Endothelial cell (in vitro differentiated cells): ENCODE results near the gene FOXC1. TPM values are rescaled to one million over a fixed set of nuclear protein-coding genes. Genes with fewer than 3 reads are reported as not detected.

Source experiments
- DNase-seq: peaks from one replicate; pipeline ENCODE4 v3.0.0; 2021; ENCODE audit warnings: low spot score
- H3K27ac Mint-ChIP-seq: one replicate; pipeline ENCODE4 v1.8.0; 2021; ENCODE audit warnings: mixed read lengths, inconsistent platforms; ENCODE audit not compliant: unreplicated experiment
- H3K27me3 Mint-ChIP-seq: one replicate; pipeline ENCODE4 v1.8.0; 2021; ENCODE audit warnings: mild to moderate bottlenecking, moderate library complexity, mixed read lengths, inconsistent platforms; ENCODE audit not compliant: unreplicated experiment
- H3K36me3 Mint-ChIP-seq: one replicate; pipeline ENCODE4 v1.8.0; 2021; ENCODE audit warnings: mild to moderate bottlenecking, low read depth, mixed read lengths, inconsistent platforms; ENCODE audit not compliant: unreplicated experiment
- H3K4me1 Mint-ChIP-seq: one replicate; pipeline ENCODE4 v1.8.0; 2021; ENCODE audit warnings: mild to moderate bottlenecking, mixed read lengths, inconsistent platforms; ENCODE audit not compliant: unreplicated experiment
- H3K4me3 Mint-ChIP-seq: one replicate; pipeline ENCODE4 v1.8.0; 2021; ENCODE audit warnings: mild to moderate bottlenecking, mixed read lengths, inconsistent platforms; ENCODE audit not compliant: unreplicated experiment
- H3K9me3 Mint-ChIP-seq: one replicate; pipeline ENCODE4 v1.8.0; 2021; ENCODE audit warnings: mixed read lengths, inconsistent platforms; ENCODE audit not compliant: unreplicated experiment
- total RNA-seq: library from RNA; stranded (reverse); fragmentation: NEBNext Ultra II Directional; extraction: Animal tissue kit (Norgen Biotek cat#: 25700); gene quantifications from one replicate; pipeline ENCODE4 v1.2.1, GENCODE V29; 2021; ENCODE audit not compliant: unreplicated experiment
- TF ChIP-seq, protein P1 (sequence below): fragments of 200-600 bp; sonication (generic); IDR thresholded peaks from one replicate; pipeline ENCODE4 v1.5.0; 2021; ENCODE audit warnings: antibody characterized with exemption; ENCODE audit not compliant: unreplicated experiment

FOXC1 gene
- total RNA-seq, 1 donor from 2014 or later: 112 TPM

DNA sequence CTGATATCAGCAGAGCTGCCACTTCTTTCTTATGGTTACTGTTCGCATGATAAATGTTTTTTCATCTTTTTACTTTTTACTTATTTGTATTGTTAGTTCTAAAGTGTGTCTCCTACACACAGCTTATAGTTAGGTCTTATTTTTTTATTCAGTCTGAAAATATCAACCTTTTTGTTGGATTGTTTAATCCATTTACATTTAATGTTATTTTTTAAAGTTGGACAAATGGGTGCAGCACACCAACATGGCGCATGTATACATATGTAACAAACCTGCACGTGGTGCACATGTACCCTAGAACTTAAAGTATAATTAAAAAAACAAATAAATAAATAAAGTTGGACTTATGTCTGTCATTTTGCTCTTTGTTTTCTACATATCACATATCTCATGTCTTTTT, 40.3 kb upstream of the FOXC1 start:
- H3K27me3 Mint-ChIP-seq: no peaks in the 10 kb centered on the region
- DNase-seq: no peak
- TF ChIP-seq, protein P1, sequence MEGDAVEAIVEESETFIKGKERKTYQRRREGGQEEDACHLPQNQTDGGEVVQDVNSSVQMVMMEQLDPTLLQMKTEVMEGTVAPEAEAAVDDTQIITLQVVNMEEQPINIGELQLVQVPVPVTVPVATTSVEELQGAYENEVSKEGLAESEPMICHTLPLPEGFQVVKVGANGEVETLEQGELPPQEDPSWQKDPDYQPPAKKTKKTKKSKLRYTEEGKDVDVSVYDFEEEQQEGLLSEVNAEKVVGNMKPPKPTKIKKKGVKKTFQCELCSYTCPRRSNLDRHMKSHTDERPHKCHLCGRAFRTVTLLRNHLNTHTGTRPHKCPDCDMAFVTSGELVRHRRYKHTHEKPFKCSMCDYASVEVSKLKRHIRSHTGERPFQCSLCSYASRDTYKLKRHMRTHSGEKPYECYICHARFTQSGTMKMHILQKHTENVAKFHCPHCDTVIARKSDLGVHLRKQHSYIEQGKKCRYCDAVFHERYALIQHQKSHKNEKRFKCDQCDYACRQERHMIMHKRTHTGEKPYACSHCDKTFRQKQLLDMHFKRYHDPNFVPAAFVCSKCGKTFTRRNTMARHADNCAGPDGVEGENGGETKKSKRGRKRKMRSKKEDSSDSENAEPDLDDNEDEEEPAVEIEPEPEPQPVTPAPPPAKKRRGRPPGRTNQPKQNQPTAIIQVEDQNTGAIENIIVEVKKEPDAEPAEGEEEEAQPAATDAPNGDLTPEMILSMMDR: no peak
- no peaks in the 10 kb centered on the region for H3K9me3 Mint-ChIP-seq
- H3K4me3 Mint-ChIP-seq: no peak overlapping the region
- no peak overlapping the region for H3K27ac Mint-ChIP-seq
- H3K36me3 Mint-ChIP-seq: no peaks in the 10 kb centered on the region
- H3K4me1 Mint-ChIP-seq: no peaks in the 10 kb centered on the region

GRCh38 chr6:1570848-1571247, 38.9 kb upstream of the FOXC1 start:
- no peaks in the 10 kb centered on the region for H3K36me3 Mint-ChIP-seq
- DNase-seq: no peak
- peaks cover 5% of the 10 kb centered on the region for H3K4me1 Mint-ChIP-seq
- H3K27me3 Mint-ChIP-seq: no peaks in the 10 kb centered on the region
- no peaks in the 10 kb centered on the region for H3K9me3 Mint-ChIP-seq
- no peak overlapping the region for H3K4me3 Mint-ChIP-seq
- TF ChIP-seq, protein P1: no peak
- no peak overlapping the region for H3K27ac Mint-ChIP-seq

DNA sequence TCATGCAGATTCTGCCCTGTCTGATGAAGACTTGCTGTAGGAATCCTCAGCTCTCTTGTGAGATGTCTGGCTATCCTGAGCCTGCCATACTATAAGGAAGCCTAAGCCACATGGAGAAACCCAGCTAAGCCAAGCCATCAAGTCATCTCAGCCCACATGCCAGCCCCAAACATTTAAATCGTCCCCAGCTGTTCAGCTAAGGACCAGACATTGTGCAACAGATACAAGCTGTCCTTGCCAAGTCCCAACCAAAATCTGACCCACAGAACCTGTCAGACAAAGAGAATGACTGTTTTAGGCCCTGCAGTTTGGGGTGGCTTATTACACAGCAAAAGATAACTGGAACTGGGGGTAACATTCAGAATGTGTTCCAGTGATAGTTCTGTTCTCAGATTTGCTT, 36.8 kb upstream of the FOXC1 start:
- DNase-seq: no peak
- Mint-ChIP-seq H3K4me1 (peaks cover 5% of the 10 kb centered on the region), H3K27ac (no peak overlapping the region), H3K9me3 (no peaks in the 10 kb centered on the region), H3K4me3 (no peak overlapping the region), H3K27me3 (no peaks in the 10 kb centered on the region), H3K36me3 (no peaks in the 10 kb centered on the region)
- TF ChIP-seq, protein P1: no peak

- H3K27ac Mint-ChIP-seq: no peak overlapping the region
- no peaks in the 10 kb centered on the region for H3K27me3 Mint-ChIP-seq
Measured at GRCh38 chr6:1574083-1574761, 35.5 kb upstream of the FOXC1 start.

DNA sequence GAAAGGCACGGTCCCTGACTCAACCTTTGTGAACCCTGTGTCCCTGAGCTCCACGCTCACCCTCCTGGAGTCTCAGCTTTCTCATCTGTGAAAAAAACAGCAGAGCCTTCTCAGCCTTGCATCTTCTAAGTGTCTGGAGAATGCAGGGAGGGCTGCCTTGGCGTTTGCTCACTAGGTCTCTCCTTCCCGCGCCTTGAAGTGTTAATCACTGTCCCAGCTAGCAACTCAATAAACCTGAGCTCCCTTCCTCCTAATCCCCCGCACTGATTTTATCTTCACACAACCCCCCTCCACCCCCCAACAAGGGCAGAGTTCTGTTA, 34.9 kb upstream of the FOXC1 start:
- no peak for DNase-seq
- TF ChIP-seq, protein P1: no peak
- H3K4me3 Mint-ChIP-seq: no peak overlapping the region
- H3K27ac Mint-ChIP-seq: no peak overlapping the region
- peaks cover 5% of the 10 kb centered on the region for H3K4me1 Mint-ChIP-seq
- no peaks in the 10 kb centered on the region for H3K27me3 Mint-ChIP-seq
- H3K9me3 Mint-ChIP-seq: no peaks in the 10 kb centered on the region
- H3K36me3 Mint-ChIP-seq: no peaks in the 10 kb centered on the region

More at GRCh38 chr6:1574083-1574761, 35.5 kb upstream of the FOXC1 start:
- peaks cover 5% of the 10 kb centered on the region for H3K4me1 Mint-ChIP-seq
- no peaks in the 10 kb centered on the region for H3K9me3 Mint-ChIP-seq
- no peak overlapping the region for H3K4me3 Mint-ChIP-seq
- no peak for DNase-seq
- H3K36me3 Mint-ChIP-seq: no peaks in the 10 kb centered on the region
- TF ChIP-seq, protein P1: no peak
